DMS79 (cell line): Measurements from ENCODE around the gene CFAP58.

Source experiments
- DNase-seq: peaks from one replicate; lab custom pipeline; 2025; lab: John Stamatoyannopoulos, UW

The CFAP58 gene

DNA sequence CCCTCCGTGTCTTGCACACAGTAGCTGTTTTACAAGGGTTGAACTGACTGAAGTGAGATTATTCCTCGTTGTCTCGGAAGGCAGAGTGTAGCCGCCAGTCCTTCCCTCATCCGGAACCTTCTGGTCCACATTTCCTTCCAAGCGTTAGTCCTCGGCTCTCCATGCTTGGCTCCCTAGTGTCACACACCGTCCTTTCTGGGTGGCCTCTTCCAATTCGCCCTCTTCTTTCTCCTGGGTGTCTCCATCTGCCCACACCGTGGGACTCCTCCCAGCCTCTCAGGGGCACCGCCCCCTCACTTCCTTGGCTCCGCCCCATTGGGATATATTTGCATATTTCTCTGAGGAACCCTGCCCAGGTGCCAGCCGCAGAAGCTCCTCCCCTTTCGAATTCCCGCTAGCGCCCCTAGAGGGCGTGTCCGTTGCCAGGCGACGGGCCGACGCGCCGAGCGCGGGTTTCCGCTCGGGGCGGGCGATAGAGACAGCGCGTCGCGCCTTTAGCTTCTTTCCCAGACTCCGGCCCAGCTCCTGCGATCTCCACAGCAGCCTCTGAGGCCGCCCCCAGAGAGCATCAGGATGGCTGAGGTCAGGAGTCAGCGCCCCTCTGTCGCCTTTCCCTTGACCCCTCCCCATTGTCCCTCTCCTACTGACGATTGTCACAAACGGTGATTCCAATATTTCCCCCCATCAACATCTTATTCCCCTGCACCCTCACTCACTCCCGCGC is at the start of gene CFAP58:
Gene CFAP58 (plus strand): TSS at position 509 of the 724 bp plus-strand sequence. CDS start 65 bp downstream, at position 574.
- DNase-seq = no peak

DNA sequence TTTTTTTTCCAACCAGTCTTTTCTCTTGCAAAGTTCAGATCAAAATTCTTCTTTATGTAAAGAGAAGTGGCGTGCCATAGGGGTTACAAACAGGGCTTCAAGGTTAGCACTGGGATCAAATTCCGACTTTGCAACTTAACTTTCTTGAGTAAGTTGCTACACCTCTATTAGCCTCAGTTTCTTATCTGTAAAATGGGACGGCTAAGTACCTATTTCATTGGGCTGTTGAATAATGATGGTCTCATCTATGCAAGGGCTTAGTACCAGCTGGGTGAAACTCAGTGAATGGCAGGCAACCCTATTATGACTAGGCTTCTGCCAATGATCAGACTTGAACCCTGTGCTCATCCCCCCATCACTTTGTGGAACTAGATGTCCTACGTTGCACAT is 49.3 kb upstream of the CFAP58 start:
- no peak for DNase-seq

- DNase-seq = no peak
Observed at GRCh38 chr10:104304927-104305326, 48.7 kb upstream of the CFAP58 start.

DNA sequence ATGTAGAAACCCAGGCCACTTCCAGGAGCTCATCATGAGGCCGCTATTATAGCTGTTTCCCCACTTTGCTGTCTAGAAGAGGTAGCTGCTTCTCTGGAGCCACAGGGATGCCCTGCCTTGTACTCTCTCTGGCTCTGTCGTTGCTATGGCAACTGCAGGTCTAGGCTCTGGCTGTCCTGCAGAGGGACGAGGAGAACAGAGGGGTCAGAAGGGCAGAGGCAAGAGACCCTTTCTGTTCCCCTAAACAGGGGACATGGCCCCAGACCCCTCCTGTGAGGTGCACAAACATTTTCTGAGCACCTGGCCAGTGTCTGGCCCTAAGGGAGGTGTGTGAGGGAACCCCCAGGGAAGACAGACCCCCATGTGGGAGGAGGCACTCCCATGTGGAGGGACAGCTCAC is 46.7 kb upstream of the CFAP58 start:
- no peak for DNase-seq

DNA sequence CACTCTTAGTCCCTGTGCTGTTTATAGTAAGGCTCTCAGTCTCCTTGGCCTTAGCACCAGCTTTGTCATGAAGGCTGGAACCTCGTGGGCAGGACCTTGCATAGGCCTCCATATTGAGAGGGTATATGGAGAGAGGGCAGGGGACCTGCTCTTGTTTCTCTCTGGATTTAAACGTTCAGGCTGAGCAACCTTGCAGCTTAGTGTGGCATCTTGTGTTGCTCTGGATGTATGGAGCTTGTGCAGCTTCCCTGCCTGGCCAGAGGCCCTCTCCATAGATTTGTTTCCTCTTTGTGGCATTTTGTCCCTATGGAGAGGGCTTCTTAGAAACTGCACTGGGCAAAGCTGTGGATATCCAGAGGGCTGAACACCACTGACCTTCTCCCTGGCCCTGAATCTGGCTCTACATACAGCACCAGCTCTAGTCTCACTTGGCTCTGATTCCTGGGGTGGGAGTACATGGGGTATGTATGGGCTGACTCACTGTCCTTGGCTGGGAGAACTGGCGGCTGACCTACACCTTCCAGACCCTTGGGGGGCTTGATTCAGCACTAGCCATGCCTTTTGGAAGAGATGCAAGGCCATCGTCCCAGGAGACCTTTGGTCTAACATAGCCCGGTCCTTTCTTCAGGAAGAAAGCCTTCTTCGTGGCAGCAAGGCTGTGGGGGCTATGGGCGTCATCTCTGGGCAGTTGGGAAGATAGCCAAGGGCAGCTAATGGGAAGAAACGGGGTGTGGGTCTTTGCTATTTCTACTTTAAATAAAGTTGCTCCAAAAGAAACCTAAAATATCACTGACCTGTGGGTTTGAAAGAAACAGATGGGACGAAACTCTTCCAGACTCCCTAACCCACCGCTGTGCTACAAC is 45.8 kb upstream of the CFAP58 start:
- no peak for DNase-seq

DNA sequence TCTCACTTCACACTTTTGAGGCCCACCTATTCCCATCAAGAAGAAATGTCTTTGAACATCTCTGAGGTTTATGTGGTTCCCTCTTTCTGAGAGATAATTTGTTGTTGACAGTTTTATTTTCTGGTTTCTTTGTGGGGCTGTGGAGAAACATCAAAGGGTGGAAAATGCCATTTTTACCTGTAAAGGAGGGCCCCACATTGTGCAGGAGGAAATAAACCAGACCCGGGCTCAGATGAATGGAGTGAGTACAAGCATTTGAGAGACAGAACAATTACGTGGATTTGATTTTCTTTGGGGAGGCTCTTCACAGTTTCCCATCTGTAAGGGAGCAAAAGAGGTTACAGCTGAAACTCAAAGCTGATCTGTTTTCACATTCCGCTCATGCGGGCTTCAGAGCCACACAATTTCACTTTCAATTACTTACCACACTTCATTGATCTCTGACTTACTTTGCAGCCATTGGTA is 45.2 kb upstream of the CFAP58 start:
- no peak for DNase-seq

DNA sequence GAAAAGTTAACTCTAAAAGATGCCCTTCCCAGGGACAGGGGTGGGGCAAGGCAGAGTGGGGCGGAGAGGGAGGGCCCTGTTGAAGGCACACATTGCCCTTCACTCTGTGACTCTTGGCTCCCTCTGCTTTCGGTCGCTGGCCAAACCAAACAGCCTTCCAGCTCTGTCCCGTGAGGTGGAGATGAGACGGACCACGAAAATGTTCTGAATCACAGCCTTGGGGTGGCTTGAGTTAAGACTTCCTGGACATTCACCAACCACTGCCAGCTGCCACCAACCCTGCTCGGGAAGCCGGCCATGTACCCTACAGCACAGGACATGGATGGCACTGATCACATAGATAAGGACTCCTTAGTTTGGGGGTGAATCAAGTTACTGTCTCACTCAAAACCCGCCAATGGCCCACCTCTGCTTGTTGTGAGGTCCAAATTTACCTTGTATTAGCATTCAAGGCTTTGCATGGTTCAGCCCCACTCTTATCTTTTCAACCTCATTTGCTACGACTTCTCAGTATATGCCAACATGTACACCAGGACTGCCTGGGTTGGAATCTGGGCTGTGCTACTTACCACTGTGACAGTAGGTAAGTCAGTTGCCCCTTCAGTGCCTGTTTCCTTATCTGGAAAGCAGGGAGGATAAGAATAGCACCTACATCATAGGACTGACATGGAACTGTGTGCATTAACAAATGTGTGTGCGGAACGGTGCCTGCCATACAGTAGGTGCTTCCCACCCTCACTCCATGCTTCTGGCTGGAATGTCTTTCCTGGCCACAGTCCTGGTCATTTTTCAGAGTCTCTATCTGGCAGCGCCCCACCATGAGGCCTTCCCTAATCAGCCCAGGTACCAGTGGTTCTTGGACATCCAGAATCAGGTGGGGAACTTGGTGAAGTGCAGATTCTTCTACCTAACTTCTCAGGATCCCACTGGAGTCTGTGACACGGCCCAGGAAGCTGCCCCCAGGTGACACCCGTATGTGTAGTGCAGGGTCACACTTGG is 43.4 kb upstream of the CFAP58 start:
- no peak for DNase-seq

DNA sequence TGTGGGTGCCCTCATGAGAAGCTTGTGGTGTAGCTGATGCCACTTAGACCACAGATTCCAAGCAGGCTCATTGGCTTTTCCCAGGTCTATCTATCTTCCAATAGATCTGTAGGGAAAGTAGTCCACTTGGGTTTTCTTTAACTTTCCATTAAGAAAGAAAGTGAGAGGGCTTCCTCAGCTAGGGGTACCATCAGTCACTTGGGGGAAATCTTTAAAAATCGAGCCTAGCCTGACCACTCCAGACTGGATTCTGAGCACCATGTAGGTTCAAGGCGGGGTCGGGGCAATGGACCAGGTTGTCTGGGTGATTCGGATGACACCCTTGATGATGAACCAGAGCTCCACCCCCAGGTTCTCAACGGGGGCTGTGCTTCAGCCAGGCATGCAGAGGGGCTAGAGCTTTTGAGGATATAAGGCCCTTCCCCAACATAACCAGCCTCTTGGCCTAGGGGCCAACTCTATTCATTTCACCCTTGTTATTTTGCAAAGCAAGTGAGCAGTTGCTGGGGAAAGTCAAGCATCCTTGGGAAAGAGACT is 42.4 kb upstream of the CFAP58 start:
- DNase-seq = no peak

DNA sequence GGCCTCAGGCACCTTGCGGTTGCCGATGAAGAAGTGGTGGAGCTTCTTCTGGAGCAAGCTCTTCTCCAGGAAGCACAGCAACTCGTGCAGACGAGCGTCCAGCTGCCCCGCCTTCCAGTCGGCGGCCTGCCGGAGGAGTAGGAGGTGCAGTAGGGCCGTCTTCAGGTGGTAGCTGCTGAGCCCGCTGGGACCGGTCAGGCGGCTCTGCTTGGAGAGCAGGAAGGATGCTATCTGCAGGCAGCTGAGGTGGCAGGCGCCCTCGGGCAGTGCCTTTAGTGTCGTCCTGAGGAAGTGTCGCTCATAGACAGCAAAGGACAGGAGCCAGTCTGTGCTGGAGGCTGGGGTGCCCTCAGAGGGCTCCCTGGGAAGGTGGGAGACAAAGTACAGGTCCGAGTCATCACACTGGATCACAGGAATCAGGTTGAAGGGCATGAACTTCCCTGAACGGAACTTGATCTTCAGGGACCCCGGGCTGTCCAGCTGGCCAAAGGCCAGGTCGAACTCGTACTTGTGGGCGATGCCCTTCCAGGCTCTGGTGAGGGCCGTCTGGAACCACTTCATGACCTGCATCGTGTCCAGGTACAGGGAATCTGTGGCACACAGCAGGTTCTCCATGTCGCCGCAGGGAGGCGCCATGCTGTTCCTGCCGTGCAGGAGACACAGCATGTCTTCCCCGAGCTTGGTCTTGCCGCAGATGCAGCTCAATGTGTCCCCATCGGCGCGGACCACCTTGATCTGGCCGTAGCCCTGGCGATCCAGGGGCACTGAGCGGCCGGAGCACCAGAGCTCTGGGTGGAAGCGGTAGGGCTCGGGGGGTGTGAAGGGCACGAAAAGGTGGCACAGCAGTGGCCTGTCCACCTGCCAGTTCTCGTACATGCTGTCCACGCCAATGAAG is 38.8 kb upstream of the CFAP58 start:
- DNase-seq = no peak

GRCh38 chr10:104315486-104315921 is 38.1 kb upstream of the CFAP58 start:
- no peak for DNase-seq

GRCh38 chr10:104316321-104317099 is 37.1 kb upstream of the CFAP58 start:
- no peak for DNase-seq

- DNase-seq = no peak
Observed at GRCh38 chr10:104317269-104317710, 36.3 kb upstream of the CFAP58 start.

- DNase-seq = no peak
Observed at GRCh38 chr10:104317726-104318299, 35.8 kb upstream of the CFAP58 start.

DNA sequence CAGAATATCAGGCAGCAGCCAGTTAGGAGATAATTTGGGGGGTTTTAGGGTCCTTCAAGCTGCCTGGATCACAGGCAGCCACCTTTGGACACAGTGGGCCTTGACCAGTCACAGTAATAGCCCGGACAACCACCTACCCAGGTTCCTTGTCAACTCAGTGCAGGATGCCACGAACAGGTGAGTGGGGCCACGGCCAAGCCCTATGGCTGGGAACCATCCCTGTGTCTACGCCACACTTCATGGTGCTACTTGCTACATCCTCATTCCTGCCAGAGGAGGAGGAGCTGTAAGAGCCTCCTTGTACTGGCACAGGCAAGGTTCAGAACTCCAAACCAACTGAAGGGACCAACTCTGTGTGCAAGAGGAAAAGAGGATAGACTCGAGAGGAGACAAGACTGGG is 35.3 kb upstream of the CFAP58 start:
- DNase-seq = no peak

- DNase-seq = no peak
Observed at GRCh38 chr10:104318810-104319741, 34.6 kb upstream of the CFAP58 start.

DNA sequence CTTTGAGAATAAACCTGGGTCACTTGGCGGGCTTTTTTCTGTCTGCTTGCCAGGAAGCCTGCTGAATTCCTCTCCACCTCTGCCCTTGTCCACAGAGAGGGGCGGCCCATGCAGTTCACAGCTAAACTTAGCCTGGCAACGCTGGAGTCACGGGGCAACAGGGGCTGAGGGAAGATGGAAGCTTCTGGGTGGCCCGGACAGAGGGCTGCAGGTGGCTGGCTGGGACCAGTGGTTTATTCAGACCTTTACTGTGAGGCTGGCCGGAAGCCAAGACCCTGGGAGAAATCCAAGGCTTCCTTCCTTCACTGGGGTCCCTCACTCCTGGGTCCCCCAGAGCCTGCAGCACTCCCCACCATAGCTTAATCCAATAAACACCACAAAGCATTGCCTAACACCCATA is 32.4 kb upstream of the CFAP58 start:
- no peak for DNase-seq

DNA sequence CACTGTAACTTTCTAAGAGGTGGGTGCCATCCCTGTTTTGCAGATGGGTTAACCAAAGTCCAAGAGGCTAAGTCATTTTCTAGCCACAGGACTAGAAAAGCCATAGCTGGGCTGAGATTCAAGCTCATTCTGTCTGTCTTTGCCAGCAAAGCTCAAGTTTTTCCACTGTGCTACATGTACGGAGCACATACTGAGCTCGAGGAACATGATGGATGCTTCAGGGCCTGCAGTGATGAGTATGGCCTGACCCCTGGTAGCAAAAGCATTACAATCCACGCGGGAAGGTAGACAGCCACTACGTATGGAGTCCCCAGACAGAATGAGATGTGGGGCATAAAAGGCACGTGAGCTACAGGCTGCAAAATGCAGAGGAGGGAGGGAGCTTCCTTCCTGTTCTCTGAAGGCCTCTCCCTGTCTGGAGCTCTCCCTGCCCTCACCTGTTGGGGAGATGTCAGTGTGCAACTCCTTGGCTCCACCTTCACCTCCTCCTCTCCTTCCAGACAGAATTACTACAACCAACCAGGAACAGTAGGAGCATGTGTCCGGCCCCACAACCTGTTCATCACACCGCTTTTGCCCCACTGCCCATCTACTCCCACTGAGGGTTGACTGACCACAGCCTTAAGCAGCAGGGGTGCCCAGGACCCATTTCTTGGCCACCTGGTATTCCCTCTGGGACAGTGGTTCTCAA is 31.8 kb upstream of the CFAP58 start:
- DNase-seq = no peak

DNA sequence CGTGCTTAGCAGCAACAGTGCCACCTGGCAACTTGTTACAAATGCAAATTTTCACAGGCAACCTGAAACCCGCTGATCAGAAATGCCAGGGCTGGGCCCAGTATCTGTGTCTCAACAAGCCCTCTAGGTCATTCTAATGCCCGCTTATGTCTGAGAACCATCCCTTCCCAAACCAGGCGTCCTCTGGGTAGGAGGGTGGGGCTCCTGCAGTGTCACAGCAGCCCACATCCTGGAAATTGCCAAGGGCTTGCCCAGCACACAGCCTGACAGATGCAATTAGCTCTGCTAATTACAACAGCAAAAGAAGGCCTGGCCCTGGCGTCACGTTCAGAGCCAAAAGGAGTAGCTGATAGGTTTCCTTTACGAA is 31.2 kb upstream of the CFAP58 start:
- DNase-seq = no peak
